ENCODE data around the gene FCHO2. TPM values are rescaled to one million over a fixed set of nuclear protein-coding genes. Genes with fewer than 3 reads are reported as not detected.
A peak's percentile ranks its signal among the peaks of the same experiment; 100 is the strongest.

The FCHO2 gene
- total RNA-seq, 1 experiment from 2014 or later, result 8.9 TPM

- DNase-seq (ENCODE audit: low read depth in 1 of 2, low spot score in 2 of 2), result peak; percentile 58 to 73
- Histone ChIP-seq H3K36me3 (no peaks in the 10 kb centered on the region), H3K27ac (peak overlapping the region; percentile 20; the same call in 1 of the 2 replicates), H3K9me3 (replicated peaks) (no peaks in the 10 kb centered on the region), H3K4me3 (no peak overlapping the region), H3K4me1 (replicated peaks) (peaks cover 12% of the 10 kb centered on the region), H3K27me3 (replicated peaks) (no peaks in the 10 kb centered on the region)
Measured at GRCh38 chr5:73093943-73094342, 138.1 kb downstream of the FCHO2 start.

- Histone ChIP-seq H3K4me3 (no peak overlapping the region), H3K9me3 (replicated peaks) (no peaks in the 10 kb centered on the region), H3K27me3 (replicated peaks) (no peaks in the 10 kb centered on the region), H3K27ac (no peak overlapping the region; the same call in 1 of the 2 replicates), H3K36me3 (no peaks in the 10 kb centered on the region), H3K4me1 (replicated peaks) (peaks cover 12% of the 10 kb centered on the region)
- DNase-seq (ENCODE audit: low read depth in 1 of 2, low spot score in 2 of 2), result no peak
Measured at GRCh38 chr5:73094415-73094814, 138.6 kb downstream of the FCHO2 start.

- DNase-seq (ENCODE audit: low read depth in 1 of 2, low spot score in 2 of 2), result no peak
- H3K9me3 ChIP-seq (replicated peaks), result no peaks in the 10 kb centered on the region
- H3K27ac ChIP-seq, result no peak overlapping the region
- peaks cover 12% of the 10 kb centered on the region for H3K4me1 ChIP-seq (replicated peaks)
- no peak overlapping the region for H3K4me3 ChIP-seq
- no peaks in the 10 kb centered on the region for H3K36me3 ChIP-seq
- no peaks in the 10 kb centered on the region for H3K27me3 ChIP-seq (replicated peaks)
Measured at GRCh38 chr5:73095564-73096238, 139.9 kb downstream of the FCHO2 start.

- Histone ChIP-seq H3K27ac (no peak overlapping the region), H3K36me3 (no peaks in the 10 kb centered on the region)
- DNase-seq (ENCODE audit: low read depth in 1 of 2, low spot score in 2 of 2), result no peak
Measured at GRCh38 chr5:73096239-73096575, 140.4 kb downstream of the FCHO2 start.

GRCh38 chr5:73097740-73098139 lies 141.9 kb downstream of the FCHO2 start:
- no peak for DNase-seq (ENCODE audit: low read depth in 1 of 2, low spot score in 2 of 2)
- H3K36me3 ChIP-seq, result no peaks in the 10 kb centered on the region
- H3K27ac ChIP-seq, result no peak overlapping the region
- peaks cover 12% of the 10 kb centered on the region for H3K4me1 ChIP-seq (replicated peaks)
- no peak overlapping the region for H3K4me3 ChIP-seq
- no peaks in the 10 kb centered on the region for H3K27me3 ChIP-seq (replicated peaks)
- H3K9me3 ChIP-seq (replicated peaks), result no peaks in the 10 kb centered on the region

More at GRCh38 chr5:73096239-73096575, 140.4 kb downstream of the FCHO2 start:
- H3K27me3 ChIP-seq (replicated peaks), result no peaks in the 10 kb centered on the region
- H3K4me3 ChIP-seq, result no peak overlapping the region
- H3K4me1 ChIP-seq (replicated peaks), result peaks cover 12% of the 10 kb centered on the region
- no peaks in the 10 kb centered on the region for H3K9me3 ChIP-seq (replicated peaks)

- H3K27ac ChIP-seq, result no peak overlapping the region
- no peaks in the 10 kb centered on the region for H3K27me3 ChIP-seq (replicated peaks)
- H3K36me3 ChIP-seq, result no peaks in the 10 kb centered on the region
- no peaks in the 10 kb centered on the region for H3K9me3 ChIP-seq (replicated peaks)
- DNase-seq (ENCODE audit: low read depth in 1 of 2, low spot score in 2 of 2), result no peak
- H3K4me1 ChIP-seq (replicated peaks), result no peaks in the 10 kb centered on the region
- no peak overlapping the region for H3K4me3 ChIP-seq
Measured at GRCh38 chr5:73100109-73100508, 144.3 kb downstream of the FCHO2 start.

GRCh38 chr5:73103870-73104299 lies 148.0 kb downstream of the FCHO2 start:
- DNase-seq (ENCODE audit: low read depth in 1 of 2, low spot score in 2 of 2), result no peak

GRCh38 chr5:73104326-73104725 lies 148.5 kb downstream of the FCHO2 start:
- H3K4me3 ChIP-seq, result no peak overlapping the region
- H3K27ac ChIP-seq, result no peak overlapping the region
- no peaks in the 10 kb centered on the region for H3K36me3 ChIP-seq
- no peaks in the 10 kb centered on the region for H3K27me3 ChIP-seq (replicated peaks)
- DNase-seq (ENCODE audit: low read depth in 1 of 2, low spot score in 2 of 2), result no peak
- no peaks in the 10 kb centered on the region for H3K4me1 ChIP-seq (replicated peaks)
- H3K9me3 ChIP-seq (replicated peaks), result no peaks in the 10 kb centered on the region; the same call in 1 of the 2 replicates

More at GRCh38 chr5:73103870-73104299, 148.0 kb downstream of the FCHO2 start:
- Histone ChIP-seq H3K4me1 (replicated peaks) (no peaks in the 10 kb centered on the region), H3K36me3 (no peaks in the 10 kb centered on the region), H3K27ac (no peak overlapping the region), H3K27me3 (replicated peaks) (no peaks in the 10 kb centered on the region), H3K9me3 (replicated peaks) (no peaks in the 10 kb centered on the region; the same call in 1 of the 2 replicates), H3K4me3 (no peak overlapping the region)

GRCh38 chr5:73106335-73106734 lies 150.5 kb downstream of the FCHO2 start:
- no peak for DNase-seq (ENCODE audit: low read depth in 1 of 2, low spot score in 2 of 2)
- Histone ChIP-seq H3K9me3 (replicated peaks) (no peaks in the 10 kb centered on the region; the same call in 1 of the 2 replicates), H3K27ac (no peak overlapping the region), H3K4me1 (replicated peaks) (no peaks in the 10 kb centered on the region), H3K36me3 (no peaks in the 10 kb centered on the region), H3K4me3 (no peak overlapping the region), H3K27me3 (replicated peaks) (no peaks in the 10 kb centered on the region)

GRCh38 chr5:73110190-73110589 lies 154.3 kb downstream of the FCHO2 start:
- H3K4me1 ChIP-seq (replicated peaks), result peaks cover 13% of the 10 kb centered on the region
- no peaks in the 10 kb centered on the region for H3K36me3 ChIP-seq
- no peak for DNase-seq (ENCODE audit: low read depth in 1 of 2, low spot score in 2 of 2)
- H3K4me3 ChIP-seq, result no peak overlapping the region
- H3K27ac ChIP-seq, result no peak overlapping the region
- H3K27me3 ChIP-seq (replicated peaks), result no peaks in the 10 kb centered on the region
- no peaks in the 10 kb centered on the region; the same call in 1 of the 2 replicates for H3K9me3 ChIP-seq (replicated peaks)

- peaks cover 26% of the 10 kb centered on the region for H3K4me1 ChIP-seq (replicated peaks)
- DNase-seq (ENCODE audit: low read depth in 1 of 2, low spot score in 2 of 2), result no peak
- H3K36me3 ChIP-seq, result no peaks in the 10 kb centered on the region
- H3K4me3 ChIP-seq, result no peak overlapping the region
- H3K27ac ChIP-seq, result no peak overlapping the region
- H3K27me3 ChIP-seq (replicated peaks), result no peaks in the 10 kb centered on the region
- H3K9me3 ChIP-seq (replicated peaks), result no peaks in the 10 kb centered on the region; the same call in 1 of the 2 replicates
Measured at GRCh38 chr5:73111536-73111935, 155.7 kb downstream of the FCHO2 start.

- Histone ChIP-seq H3K36me3 (no peaks in the 10 kb centered on the region), H3K27ac (no peak overlapping the region), H3K27me3 (replicated peaks) (no peaks in the 10 kb centered on the region), H3K4me3 (no peak overlapping the region), H3K4me1 (replicated peaks) (peaks cover 32% of the 10 kb centered on the region), H3K9me3 (replicated peaks) (no peaks in the 10 kb centered on the region; the same call in 1 of the 2 replicates)
- DNase-seq (ENCODE audit: low read depth in 1 of 2, low spot score in 2 of 2), result no peak
Measured at GRCh38 chr5:73112359-73112758, 156.5 kb downstream of the FCHO2 start.

GRCh38 chr5:73114044-73114688 lies 158.3 kb downstream of the FCHO2 start:
- Histone ChIP-seq H3K9me3 (replicated peaks) (no peaks in the 10 kb centered on the region), H3K27ac (no peak overlapping the region), H3K4me3 (no peak overlapping the region), H3K27me3 (replicated peaks) (no peaks in the 10 kb centered on the region), H3K36me3 (no peaks in the 10 kb centered on the region), H3K4me1 (replicated peaks) (peaks cover 32% of the 10 kb centered on the region)
- DNase-seq (ENCODE audit: low read depth in 1 of 2, low spot score in 2 of 2), result no peak

- H3K4me3 ChIP-seq, result no peak overlapping the region
- peak; percentile 85 to 92 for DNase-seq (ENCODE audit: low read depth in 1 of 2, low spot score in 2 of 2)
Measured at GRCh38 chr5:73115399-73116051, 159.7 kb downstream of the FCHO2 start.

More at GRCh38 chr5:73115399-73116051, 159.7 kb downstream of the FCHO2 start:
- Histone ChIP-seq H3K4me1 (replicated peaks) (peaks cover 39% of the 10 kb centered on the region), H3K9me3 (replicated peaks) (no peaks in the 10 kb centered on the region), H3K27ac (peak overlapping the region; percentile 60), H3K27me3 (replicated peaks) (no peaks in the 10 kb centered on the region), H3K36me3 (no peaks in the 10 kb centered on the region)
